Uterus (tissue), 2 donors: ENCODE data around the gene TMEM183A.

ENCODE experiments used
- CTCF ChIP-seq, 4 experiments: fragments of 200-600 bp in 2 of 4; fragments of 450-650 bp in 2 of 4; sonication (generic) in 2 of 4; IDR thresholded peaks; one replicate each; pipeline ENCODE4 v1.5.1; 2016 to 2019; ENCODE audit warnings: antibody characterized with exemption in 4 of 4, mild to moderate bottlenecking in 2 of 4, moderate library complexity in 1 of 4
- POLR2A ChIP-seq, 2 donors: fragments of 450-650 bp; IDR thresholded peaks; one replicate each; pipeline ENCODE4 v1.6.1; 2016; ENCODE audit warnings: antibody characterized with exemption in 2 of 2, mild to moderate bottlenecking in 1 of 2, moderate library complexity in 1 of 2

GRCh38 chr1:202987255-202987654, 19.9 kb upstream of the TMEM183A start:
- TF ChIP-seq POLR2A (IDR thresholded peaks at IDR 0.05): no peak
- TF ChIP-seq CTCF (IDR thresholded peaks at IDR 0.05): no peak
